GM21786 (cell line): ENCODE data around the gene CYP2C8.
"Not testable (repeated sequence)": the region's sequence is repeated elsewhere in the genome, so short reads cannot be mapped to it uniquely, and the experiment has no call there.

Experiments
- ATAC-seq: cut with Tn5 transposase; IDR thresholded peaks from one replicate; pipeline ENCODE4 v1.9.1; 2021; ENCODE audit not compliant: unreplicated experiment

The CYP2C8 gene

GRCh38 chr10:95069286-95069685 is at the start of gene CYP2C8:
TSS of gene CYP2C8 (minus strand) at chr10:95069497. CDS start at chr10:95069402, 95 bp downstream.
- no peak for ATAC-seq

- no peak for ATAC-seq
Measured at GRCh38 chr10:95116869-95117269, 47.6 kb upstream of the CYP2C8 start.

DNA sequence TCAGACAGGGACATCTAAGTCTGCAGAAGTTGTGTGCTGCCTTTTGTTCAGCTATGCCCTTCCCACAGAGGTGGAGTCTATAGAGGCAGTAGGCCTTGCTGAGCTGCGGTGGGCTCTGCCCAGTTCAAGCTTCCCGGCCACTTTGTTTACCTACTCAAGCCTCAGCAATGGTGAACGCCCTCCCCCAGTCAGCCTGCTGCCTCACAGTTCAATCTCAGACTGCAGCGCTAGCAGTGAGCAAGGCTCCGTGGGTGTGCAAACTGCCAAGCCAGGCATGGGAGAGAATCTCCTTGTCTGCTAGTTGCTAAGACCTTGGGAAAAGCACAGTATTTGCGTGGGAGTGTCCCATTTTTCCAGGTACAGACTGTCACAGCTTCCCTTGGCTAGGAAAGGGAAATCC is 41.5 kb upstream of the CYP2C8 start:
- ATAC-seq, result not testable (repeated sequence)

- ATAC-seq, result no peak
Measured at GRCh38 chr10:95097805-95098204, 28.5 kb upstream of the CYP2C8 start.

- no peak for ATAC-seq
Measured at GRCh38 chr10:95096143-95096542, 26.8 kb upstream of the CYP2C8 start.

DNA sequence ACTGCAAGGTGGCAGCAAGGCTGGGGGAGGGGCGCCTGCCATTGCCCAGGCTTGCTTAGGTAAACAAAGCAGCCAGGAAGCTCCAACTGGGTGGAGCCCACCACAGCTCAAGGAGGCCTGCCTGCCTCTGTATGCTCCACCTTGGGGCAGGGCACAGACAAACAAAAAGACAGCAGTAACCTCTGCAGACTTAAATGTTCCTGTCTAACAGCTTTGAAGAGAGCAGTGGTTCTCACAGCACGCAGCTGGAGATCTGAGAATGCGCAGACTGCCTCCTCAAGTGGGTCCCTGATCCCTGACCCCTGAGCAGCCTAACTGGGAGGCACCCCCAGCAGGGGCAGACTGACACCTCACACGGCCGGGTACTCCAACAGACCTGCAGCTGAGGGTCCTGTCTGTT is 10.3 kb upstream of the CYP2C8 start:
- ATAC-seq, result not testable (repeated sequence)

DNA sequence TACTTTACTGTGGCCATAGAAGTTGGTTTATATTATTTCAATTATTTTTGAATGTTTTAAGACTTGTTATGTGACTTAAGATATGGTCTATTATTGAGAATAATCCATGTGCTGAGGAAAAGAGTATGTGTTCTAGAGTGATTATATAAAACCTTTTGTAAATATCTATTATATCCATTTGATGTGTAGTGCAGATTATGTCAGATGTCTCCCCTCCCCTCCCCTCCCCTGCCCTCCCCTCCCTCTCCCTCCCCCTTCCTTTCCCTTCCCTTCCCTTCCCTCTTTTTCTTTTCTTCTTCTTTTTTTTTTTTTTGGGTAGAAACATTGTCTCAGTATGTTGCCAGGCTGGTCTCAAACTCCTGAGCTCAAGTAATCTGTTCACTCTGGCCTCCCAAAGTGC is 8.3 kb upstream of the CYP2C8 start:
- no peak for ATAC-seq

DNA sequence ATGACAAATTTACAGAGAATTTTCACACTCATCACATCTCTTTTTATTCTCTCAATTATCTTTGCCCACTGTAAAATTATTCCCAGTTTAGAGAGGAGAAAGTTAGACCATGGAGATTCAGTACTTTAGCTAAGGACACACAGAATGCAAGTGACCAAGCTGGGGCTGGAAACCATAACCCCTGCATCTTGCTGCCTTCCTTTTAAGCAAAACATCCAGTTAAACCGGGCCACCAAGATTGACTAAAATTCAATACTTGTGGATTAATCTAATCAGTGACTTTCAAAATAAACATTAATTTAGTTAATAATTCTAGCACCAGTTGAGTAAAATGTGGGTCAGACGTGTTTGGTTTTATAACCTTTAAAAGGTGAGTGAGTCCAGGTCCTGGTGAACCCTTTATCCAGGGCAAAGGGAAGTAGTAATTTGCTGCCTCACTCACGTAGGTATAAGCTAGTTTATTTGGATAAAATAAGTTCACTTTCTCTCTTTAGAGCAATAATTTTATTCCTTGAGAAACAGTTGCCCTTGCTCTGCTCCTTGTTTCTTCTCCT is 1.9 kb upstream of the CYP2C8 start:
- ATAC-seq, result no peak

GRCh38 chr10:95064125-95064524 is 5.2 kb downstream of the CYP2C8 start:
- not testable (repeated sequence) for ATAC-seq

DNA sequence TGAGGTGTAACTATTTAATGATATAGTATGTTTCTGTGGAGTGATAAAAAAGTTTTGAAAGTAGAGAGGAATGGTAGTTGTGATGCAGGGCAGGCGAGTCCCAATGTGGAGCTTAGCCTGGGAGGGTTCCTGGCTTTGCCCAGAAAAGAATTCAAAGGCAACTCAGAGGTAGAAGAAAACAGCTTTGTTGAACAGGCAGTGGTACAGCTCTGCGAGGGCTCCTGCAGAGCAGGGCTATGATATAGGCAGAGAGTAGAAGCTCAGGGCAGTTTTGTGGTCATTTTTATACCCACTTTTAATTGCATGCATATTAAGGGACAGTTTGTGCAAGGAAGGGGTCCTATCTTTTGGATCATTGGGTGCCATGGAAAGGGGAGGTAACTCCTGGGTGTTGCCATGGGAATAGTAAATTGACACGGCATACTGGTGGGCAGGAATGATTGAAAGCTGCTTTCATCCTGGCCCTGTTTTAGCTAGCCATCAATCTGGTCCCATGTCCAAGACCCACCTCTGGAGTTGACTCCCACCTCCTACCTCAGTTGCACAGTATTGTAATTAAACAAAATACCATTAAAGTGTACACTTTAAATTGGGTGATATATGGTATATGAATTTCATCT is 12.4 kb downstream of the CYP2C8 start:
- no peak for ATAC-seq

DNA sequence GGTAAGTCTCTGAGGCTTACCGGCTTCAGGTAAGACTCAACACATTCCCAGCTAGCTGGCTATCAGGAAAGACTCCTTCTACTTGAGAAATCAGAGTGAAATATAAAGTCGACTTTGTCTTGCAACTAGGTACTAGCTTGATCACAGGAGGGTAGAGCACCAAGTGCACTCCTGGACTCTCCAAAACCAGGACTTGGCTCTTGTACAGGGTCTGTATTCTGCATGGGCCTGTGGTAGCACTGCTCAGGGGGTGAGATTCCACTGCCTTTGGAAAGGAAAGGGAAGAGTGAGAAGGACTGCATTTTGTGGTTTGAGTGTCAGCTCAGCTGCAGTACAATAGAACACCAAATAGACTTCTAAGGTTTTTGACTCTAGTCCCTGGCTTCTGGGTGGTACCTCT is 19.4 kb downstream of the CYP2C8 start:
- no peak for ATAC-seq

GRCh38 chr10:95048206-95048605 is 21.1 kb downstream of the CYP2C8 start:
- no peak for ATAC-seq

GRCh38 chr10:95039281-95039680 is 30.0 kb downstream of the CYP2C8 start:
- no peak for ATAC-seq

GRCh38 chr10:95035332-95036295 is 33.7 kb downstream of the CYP2C8 start:
- ATAC-seq, result no peak

GRCh38 chr10:95034401-95034800 is 34.9 kb downstream of the CYP2C8 start:
- ATAC-seq, result no peak

DNA sequence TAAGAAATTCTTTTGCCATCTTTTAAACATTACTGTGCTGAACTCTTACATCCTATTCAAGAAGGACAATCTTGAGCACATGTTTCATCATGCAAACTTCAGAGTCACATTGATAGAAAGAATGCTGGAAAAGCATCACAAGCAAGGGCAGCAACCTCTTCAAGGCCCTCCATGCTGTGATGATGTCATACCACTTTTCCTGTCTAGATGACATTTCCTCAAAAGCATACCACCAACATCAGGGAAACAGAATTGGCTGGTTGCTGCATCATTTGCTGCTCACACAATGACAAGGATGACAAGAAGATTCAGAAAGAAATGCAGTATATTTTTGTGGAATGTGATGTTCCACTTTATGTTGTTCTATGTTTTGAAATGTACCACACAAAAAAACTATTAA is 37.6 kb downstream of the CYP2C8 start:
- no peak for ATAC-seq

- ATAC-seq, result no peak
Measured at GRCh38 chr10:95026461-95026860, 42.8 kb downstream of the CYP2C8 start.

GRCh38 chr10:94997741-94998174 is 71.5 kb downstream of the CYP2C8 start:
- no peak for ATAC-seq

DNA sequence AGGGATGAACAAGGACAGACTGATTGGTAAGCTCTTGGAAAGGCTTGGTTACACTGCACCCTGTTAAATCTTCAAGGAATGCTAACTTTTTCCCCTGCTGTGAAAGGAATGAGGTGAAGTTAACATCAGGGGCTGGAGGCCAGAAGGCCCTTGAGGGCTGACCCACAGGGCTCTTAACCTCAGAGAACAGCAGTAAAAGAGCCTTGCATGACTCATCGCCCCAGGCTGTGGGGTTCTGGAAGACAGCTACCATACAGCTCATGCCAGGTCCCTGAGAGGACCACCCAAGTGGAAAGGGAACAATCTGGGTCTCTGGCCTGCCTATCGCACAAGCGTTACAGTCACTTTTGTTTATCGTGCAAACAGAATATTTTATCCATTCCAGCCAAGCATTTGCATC is 76.5 kb downstream of the CYP2C8 start:
- ATAC-seq, result no peak

- ATAC-seq, result no peak
Measured at GRCh38 chr10:94991243-94991888, 77.9 kb downstream of the CYP2C8 start.

DNA sequence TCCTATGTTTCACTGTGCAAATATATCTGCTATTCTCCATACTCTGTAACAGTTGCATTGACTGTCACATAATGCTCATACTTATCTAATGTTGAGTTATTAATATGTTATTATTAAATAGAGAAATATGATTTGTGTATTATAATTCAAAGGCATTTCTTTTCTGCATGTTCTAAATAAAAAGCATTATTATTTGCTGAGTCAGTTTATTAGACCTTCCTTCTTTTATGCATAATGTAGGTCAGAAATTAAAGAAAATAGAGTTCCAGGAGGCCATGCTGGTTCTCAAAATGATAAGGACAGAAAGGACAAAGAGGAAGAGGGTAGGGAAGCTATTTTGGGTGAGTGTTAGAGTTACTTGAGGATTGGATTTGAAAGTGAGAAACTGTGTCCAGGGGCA is 80.1 kb downstream of the CYP2C8 start:
- ATAC-seq, result no peak
